ENCODE measurements around the gene SPDYC. TPM values are rescaled to one million over a fixed set of nuclear protein-coding genes. Genes with fewer than 3 reads are reported as not detected.
"Not testable (repeated sequence)": the region's sequence is repeated elsewhere in the genome, so short reads cannot be mapped to it uniquely, and the experiment has no call there.

The SPDYC gene
- total RNA-seq, 3 donors from 2014 or later, result not detected

- Histone ChIP-seq H3K9me3 (no peaks in the 10 kb centered on the region), H3K36me3 (ENCODE audit: low read depth) (no peaks in the 10 kb centered on the region), H3K4me1 (ENCODE audit: low read depth) (peaks cover 4% of the 10 kb centered on the region), H3K4me3 (no peak overlapping the region)
- ATAC-seq, result no peak
- intact Hi-C loops (cut with DNase I, micrococcal nuclease), result no loop called here
- no peak for DNase-seq
- TF ChIP-seq CTCF (IDR thresholded peaks at IDR 0.05), result no peak
These were observed 3.1 kb upstream of the SPDYC start for GRCh38 chr11:65166893-65167292.

GRCh38 chr11:65167656-65168055, 2.4 kb upstream of the SPDYC start:
- Histone ChIP-seq H3K4me3 (no peak overlapping the region), H3K36me3 (ENCODE audit: low read depth) (no peaks in the 10 kb centered on the region), H3K9me3 (no peaks in the 10 kb centered on the region), H3K4me1 (ENCODE audit: low read depth) (peaks cover 4% of the 10 kb centered on the region)
- DNase-seq (no peak), ATAC-seq (no peak)
- TF ChIP-seq CTCF (IDR thresholded peaks at IDR 0.05), result no peak
- intact Hi-C loops (cut with DNase I, micrococcal nuclease), result no loop called here

GRCh38 chr11:65169164-65169641, 830 bp upstream of the SPDYC start:
- no peak for DNase-seq
- Histone ChIP-seq H3K9me3 (no peaks in the 10 kb centered on the region), H3K4me3 (no peak overlapping the region), H3K4me1 (ENCODE audit: low read depth) (peaks cover 4% of the 10 kb centered on the region), H3K36me3 (ENCODE audit: low read depth) (no peaks in the 10 kb centered on the region)
- ATAC-seq, result no peak
- intact Hi-C loops (cut with DNase I, micrococcal nuclease), result no loop called here
- TF ChIP-seq CTCF (IDR thresholded peaks at IDR 0.05), result no peak

GRCh38 chr11:65172600-65172999, 2.6 kb downstream of the SPDYC start:
- Histone ChIP-seq H3K36me3 (ENCODE audit: low read depth) (no peaks in the 10 kb centered on the region), H3K9me3 (no peaks in the 10 kb centered on the region), H3K4me1 (ENCODE audit: low read depth) (no peaks in the 10 kb centered on the region), H3K4me3 (no peak overlapping the region)
- intact Hi-C loops (cut with DNase I, micrococcal nuclease), result no loop called here
- ATAC-seq (no peak), DNase-seq (no peak)
- TF ChIP-seq CTCF (IDR thresholded peaks at IDR 0.05), result no peak

GRCh38 chr11:65174571-65175010, 4.6 kb downstream of the SPDYC start:
- H3K4me1 ChIP-seq (ENCODE audit: low read depth); DNase-seq; ATAC-seq; H3K9me3 ChIP-seq; H3K4me3 ChIP-seq; intact Hi-C loops (cut with DNase I, micrococcal nuclease); H3K36me3 ChIP-seq (ENCODE audit: low read depth): not testable (repeated sequence)

GRCh38 chr11:65180877-65181568, 11.0 kb downstream of the SPDYC start:
- ATAC-seq, result peak; percentile 63
- Histone ChIP-seq H3K36me3 (ENCODE audit: low read depth) (no peaks in the 10 kb centered on the region), H3K4me3 (peak overlapping the region; percentile 86), H3K4me1 (ENCODE audit: low read depth) (peaks cover 17% of the 10 kb centered on the region), H3K9me3 (no peaks in the 10 kb centered on the region)
- peak; percentile 24 for TF ChIP-seq CTCF (IDR thresholded peaks at IDR 0.05)
- DNase-seq, result peak; percentile 59 to 83 (median 83)
- intact Hi-C loops (cut with DNase I, micrococcal nuclease), result no loop called here
